BJ (cell line): ENCODE results near the gene GRK4. TPM values are rescaled to one million over a fixed set of nuclear protein-coding genes. Genes with fewer than 3 reads are reported as not detected.
"Not testable (repeated sequence)": the region's sequence is repeated elsewhere in the genome, so short reads cannot be mapped to it uniquely, and the experiment has no call there.

Source experiments
- CTCF ChIA-PET: fragments of 350-600 bp; formaldehyde crosslinking; extraction: SDS; loops from one replicate; lab custom pipeline; 2021; ENCODE audit warnings: antibody characterized with exemption, inconsistent platforms; lab: Yijun Ruan, JAX
- POLR2A ChIA-PET: fragments of 300-600 bp; sonication (Branson Sonifier 250); formaldehyde crosslinking; extraction: SDS; loops from one replicate; lab custom pipeline; 2021; ENCODE audit warnings: antibody characterized with exemption; lab: Charles Lee
- DNase-seq: peaks from one replicate; pipeline ENCODE4 v3.0.0-alpha.2; 2011; ENCODE audit warnings: low read depth
- H3K27me3 ChIP-seq: 2 replicates; pipeline ENCODE4 v1.6.0; 2011; ENCODE audit warnings: low read length; ENCODE audit not compliant: control insufficient read depth, insufficient read depth
- H3K36me3 ChIP-seq: 2 replicates; pipeline ENCODE4 v1.5.1; 2011; ENCODE audit warnings: low read length; ENCODE audit not compliant: control insufficient read depth, insufficient read depth
- H3K4me3 ChIP-seq: 2 replicates; pipeline ENCODE4 v1.5.1; 2011; ENCODE audit warnings: low read depth, mild to moderate bottlenecking, control low read depth, low read length
- CTCF ChIP-seq: IDR thresholded peaks from 2 replicates; pipeline ENCODE4 v1.5.1; 2011; ENCODE audit warnings: low read depth, mild to moderate bottlenecking, control low read depth, inconsistent platforms, low read length, moderate library complexity; ENCODE audit not compliant: insufficient read depth
- polyA minus RNA-seq: library from RNA; depleted of rRNA, polyadenylated mRNA; stranded (reverse); fragments of >200 nt; gene quantifications from 2 replicates; pipeline ENCODE4 v1.2.3, GENCODE V29; 2011; rRNA and poly(A)+ RNA removed
- polyA plus RNA-seq: library from polyadenylated mRNA; depleted of rRNA; stranded (reverse); fragments of >200 nt; gene quantifications from 2 replicates; pipeline ENCODE4 v1.2.3, GENCODE V29; 2011; rRNA removed

GRK4 gene
- polyA plus RNA-seq = 1.9 and 2.1 TPM in 2 replicates
- polyA minus RNA-seq = 1.2 and 1.8 TPM in 2 replicates

- peak; percentile 89 for DNase-seq
- Histone ChIP-seq H3K36me3 (peaks cover 2% of the 10 kb centered on the region), H3K27me3 (no peaks in the 10 kb centered on the region), H3K4me3 (peak within 1 kb of the TSS; percentile 74)
- peak; percentile 23; the same call in 1 of the 2 replicates for TF ChIP-seq CTCF
- POLR2A ChIA-PET = interaction anchor here (0.6 to 0.7 kb wide), 2 partner anchors 15 to 1123 kb away, joined by 3 to 5 read pairs; no protein-coding TSS in a partner anchor
- CTCF ChIA-PET = interaction anchor here (0.7 to 2.8 kb wide), 15 partner anchors 9 to 204 kb away, joined by 3 to 10 read pairs (median 4); no protein-coding TSS in a partner anchor
Measured at GRCh38 chr4:2963175-2963965, at the start of gene GRK4, which contains the start of gene NOP14. Gene GRK4 (plus strand): TSS chr4:2963571. CDS start chr4:2964071, 500 bp downstream. Gene NOP14 (minus strand): TSS chr4:2963406. CDS start chr4:2963319, 87 bp downstream.

DNA sequence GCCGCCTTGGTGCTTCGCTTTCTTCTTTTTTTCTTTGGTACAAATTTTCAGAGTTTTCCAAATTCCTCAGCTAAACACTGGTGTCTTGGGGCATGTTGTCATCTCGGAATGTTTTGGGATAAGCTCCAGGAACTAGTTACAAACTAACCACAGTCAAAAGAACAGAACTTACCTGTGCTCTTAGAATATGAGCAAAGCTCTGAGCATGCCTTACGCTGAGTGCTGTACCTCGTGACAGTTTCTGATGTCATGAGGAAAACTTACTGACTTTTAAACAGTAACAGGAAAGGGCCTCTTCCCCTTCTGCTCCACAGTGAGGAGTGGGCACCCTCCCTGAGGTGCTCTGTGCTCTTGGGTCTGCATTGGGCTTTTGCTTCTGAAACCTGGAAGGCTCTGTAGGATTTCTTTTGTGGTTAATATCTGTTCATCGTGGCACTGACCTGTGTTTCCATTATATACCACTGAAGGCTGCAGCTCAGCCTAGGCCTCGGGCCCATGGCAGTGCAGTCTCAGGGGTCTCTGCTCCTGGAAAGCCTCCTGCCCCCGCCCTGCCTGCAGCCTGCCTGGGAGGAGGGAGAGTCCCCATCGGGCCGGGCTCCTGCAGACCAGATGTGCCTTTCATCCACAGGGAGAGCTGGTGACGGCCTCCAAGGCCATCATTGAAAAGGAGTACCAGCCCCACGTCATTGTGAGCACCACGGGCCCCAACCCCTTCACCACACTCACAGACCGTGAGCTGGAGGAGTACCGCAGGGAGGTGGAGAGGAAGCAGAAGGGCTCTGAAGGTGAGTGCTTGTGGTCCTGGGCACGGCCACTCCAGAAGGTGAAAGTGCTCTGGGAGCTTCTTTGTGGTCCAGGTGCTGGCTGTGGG lies 48.9 kb upstream of the GRK4 start:
- Histone ChIP-seq H3K27me3 (no peaks in the 10 kb centered on the region), H3K36me3 (peaks cover 16% of the 10 kb centered on the region), H3K4me3 (no peak overlapping the region)
- no peak for DNase-seq
- CTCF ChIA-PET = interaction anchor here (0.6 to 1.5 kb wide), 3 partner anchors 16 to 152 kb away, joined by 3 to 4 read pairs (median 3); no protein-coding TSS in a partner anchor
- no peak for TF ChIP-seq CTCF
- POLR2A ChIA-PET = no interaction called here

- no peak for DNase-seq
- peaks cover 16% of the 10 kb centered on the region for H3K36me3 ChIP-seq
- CTCF ChIA-PET = interaction anchor here (0.7 kb wide), 1 partner anchor 33 kb away, joined by 3 read pairs; no protein-coding TSS in a partner anchor
- no peak overlapping the region for H3K4me3 ChIP-seq
- no peaks in the 10 kb centered on the region for H3K27me3 ChIP-seq
- TF ChIP-seq CTCF = no peak
- POLR2A ChIA-PET = no interaction called here
Measured at GRCh38 chr4:2915789-2916188, 47.6 kb upstream of the GRK4 start.

GRCh38 chr4:2916696-2917095 lies 46.7 kb upstream of the GRK4 start:
- CTCF ChIA-PET = interaction anchor here (0.6 to 0.7 kb wide), 2 partner anchors 26 to 32 kb away, joined by 3 read pairs; no protein-coding TSS in a partner anchor
- H3K27me3 ChIP-seq, POLR2A ChIA-PET, DNase-seq, H3K4me3 ChIP-seq: not testable (repeated sequence)
- H3K36me3 ChIP-seq = peaks cover 12% of the 10 kb centered on the region

DNA sequence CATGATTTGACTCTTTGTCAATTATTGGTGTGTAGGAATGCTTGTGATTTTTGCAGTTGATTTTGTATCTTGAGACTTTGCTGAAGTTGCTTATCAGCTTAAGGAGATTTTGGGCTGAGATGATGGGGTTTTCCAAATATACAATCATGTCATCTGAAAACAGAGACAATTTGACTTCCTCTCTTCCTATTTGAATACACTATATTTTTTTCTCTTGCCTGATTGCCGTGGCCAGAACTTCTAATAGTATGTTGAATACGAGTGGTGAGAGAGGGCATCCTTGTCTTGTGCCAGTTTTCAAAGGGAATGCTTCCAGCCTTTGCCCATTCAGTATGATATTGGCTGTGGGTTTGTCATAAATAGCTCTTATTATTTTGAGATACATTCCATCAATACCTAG lies 45.1 kb upstream of the GRK4 start:
- H3K4me3 ChIP-seq, DNase-seq, H3K27me3 ChIP-seq, POLR2A ChIA-PET, H3K36me3 ChIP-seq: not testable (repeated sequence)
- CTCF ChIA-PET = interaction anchor here (1.2 to 2.1 kb wide), 2 partner anchors 8 to 10 kb away, joined by 3 to 4 read pairs; no protein-coding TSS in a partner anchor

DNA sequence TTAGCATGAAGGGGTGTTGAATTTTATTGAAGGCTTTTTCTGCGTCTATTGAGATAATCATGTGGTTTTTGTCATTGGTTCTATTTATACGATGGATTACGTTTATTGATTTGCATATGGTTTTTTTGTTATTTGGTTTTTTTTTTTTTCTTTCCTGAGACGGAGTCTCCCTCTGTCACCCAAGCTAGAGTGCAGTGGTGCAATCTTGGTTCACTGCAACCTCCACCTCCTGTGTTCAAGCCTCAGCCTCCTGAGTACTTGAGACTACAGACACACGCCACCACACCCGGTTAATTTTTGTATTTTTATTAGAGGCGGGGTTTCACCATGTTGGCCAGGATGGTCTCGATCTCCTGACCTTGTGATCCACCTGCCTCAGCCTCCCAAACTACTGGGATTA lies 44.7 kb upstream of the GRK4 start:
- DNase-seq, H3K27me3 ChIP-seq, H3K4me3 ChIP-seq, POLR2A ChIA-PET, H3K36me3 ChIP-seq: not testable (repeated sequence)
- CTCF ChIA-PET = interaction anchor here (1.2 to 2.1 kb wide), 2 partner anchors 8 to 9 kb away, joined by 3 to 4 read pairs; no protein-coding TSS in a partner anchor

DNA sequence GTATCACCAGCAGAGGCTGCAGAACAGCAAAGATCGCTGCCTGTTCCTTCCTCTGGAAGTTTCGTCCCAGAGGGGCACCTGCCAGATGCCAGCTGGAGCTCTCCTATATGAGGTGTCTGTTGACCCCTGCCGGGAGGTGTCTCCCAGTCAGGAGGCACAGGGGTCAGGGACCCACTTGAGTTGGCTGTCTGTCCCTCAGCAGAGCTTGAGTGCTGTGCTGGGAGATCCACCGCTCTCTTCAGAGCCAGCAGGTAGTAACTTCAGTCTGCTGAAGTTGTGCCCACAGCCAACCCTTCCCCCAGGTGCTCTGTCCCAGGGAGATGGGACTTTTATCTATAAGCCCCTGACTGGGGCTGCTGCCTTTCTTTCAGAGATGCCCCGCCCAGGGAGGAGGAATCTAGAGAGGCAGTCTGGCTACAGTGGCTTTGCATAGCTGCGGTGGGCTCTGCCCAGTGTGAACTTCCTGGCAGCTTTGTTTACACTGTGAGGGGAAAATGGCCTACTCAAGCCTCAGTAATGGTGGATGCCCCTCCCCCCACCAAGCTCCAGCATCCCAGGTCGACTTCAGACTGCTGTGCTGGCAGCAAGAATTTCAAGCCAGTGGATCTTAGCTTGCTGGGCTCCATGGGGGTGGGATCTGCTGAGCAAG lies 40.8 kb upstream of the GRK4 start:
- DNase-seq = not testable (repeated sequence)
- CTCF ChIA-PET = interaction anchor here (1.2 kb wide), 1 partner anchor 159 kb away, joined by 3 read pairs; no protein-coding TSS in a partner anchor

More for the DNA sequence above, 40.8 kb upstream of the GRK4 start:
- H3K36me3 ChIP-seq = peaks cover 28% of the 10 kb centered on the region
- H3K27me3 ChIP-seq, POLR2A ChIA-PET, H3K4me3 ChIP-seq: not testable (repeated sequence)
